ENCODE results near the gene NDUFS8.
"Not testable (repeated sequence)": the region's sequence is repeated elsewhere in the genome, so short reads cannot be mapped to it uniquely, and the experiment has no call there.

The NDUFS8 gene

DNA sequence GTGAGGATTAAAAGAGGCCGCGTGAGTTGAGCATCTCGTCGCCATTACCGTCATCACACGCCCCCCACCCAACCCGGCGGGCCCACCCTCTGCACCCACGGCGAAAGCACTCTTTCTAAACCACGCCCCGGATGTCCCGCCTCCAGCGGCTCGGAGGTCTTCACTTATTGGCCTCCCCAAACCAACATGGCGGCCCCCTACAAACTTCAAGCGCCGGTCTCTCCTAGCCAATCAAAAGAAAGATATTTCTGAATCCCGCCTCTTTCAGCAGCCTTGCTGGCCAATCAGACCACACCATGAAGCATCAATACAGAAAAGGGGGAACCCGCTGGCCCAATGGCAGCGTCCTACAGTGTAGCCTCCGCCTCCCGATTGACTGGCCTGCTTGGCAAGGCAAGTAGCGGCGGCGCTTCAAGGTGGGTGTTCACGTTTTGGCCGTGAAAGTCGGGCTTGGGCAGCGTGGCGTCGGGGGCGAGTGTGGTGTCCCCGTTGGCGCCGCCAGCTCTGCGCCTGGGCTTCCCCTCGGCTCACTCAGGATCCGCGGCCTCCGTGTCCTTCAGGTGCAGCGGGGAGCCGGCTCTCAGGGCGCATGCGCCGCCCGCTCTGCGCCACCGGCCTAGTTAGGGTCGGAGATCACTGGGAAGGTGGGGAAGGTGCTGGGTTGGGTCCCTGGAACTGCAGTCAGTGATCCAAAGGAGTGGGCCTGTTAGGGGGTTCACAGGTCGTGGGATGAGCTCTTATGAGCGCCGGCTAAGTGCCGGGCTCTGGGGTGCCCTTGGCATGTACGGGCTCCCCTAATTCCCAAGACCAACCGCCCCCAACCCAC is at the start of gene NDUFS8:
Gene NDUFS8, plus strand, starts transcription at position 364 of the 826 bp plus-strand sequence. CDS start 1,471 bp downstream, outside the sequence.
- H3K4me3 ChIP-seq (ENCODE audit: low read depth, low read length): peak within 1 kb of the TSS; percentile 87
- DNase-seq (ENCODE audit: low read depth): peak; percentile 95

GRCh38 chr11:67981226-67981625 is 49.3 kb upstream of the NDUFS8 start:
- DNase-seq (ENCODE audit: low read depth); H3K4me3 ChIP-seq (ENCODE audit: low read depth, low read length): not testable (repeated sequence)

- H3K4me3 ChIP-seq (ENCODE audit: low read depth, low read length); DNase-seq (ENCODE audit: low read depth): not testable (repeated sequence)
Observed at GRCh38 chr11:67982255-67982857, 48.1 kb upstream of the NDUFS8 start.

DNA sequence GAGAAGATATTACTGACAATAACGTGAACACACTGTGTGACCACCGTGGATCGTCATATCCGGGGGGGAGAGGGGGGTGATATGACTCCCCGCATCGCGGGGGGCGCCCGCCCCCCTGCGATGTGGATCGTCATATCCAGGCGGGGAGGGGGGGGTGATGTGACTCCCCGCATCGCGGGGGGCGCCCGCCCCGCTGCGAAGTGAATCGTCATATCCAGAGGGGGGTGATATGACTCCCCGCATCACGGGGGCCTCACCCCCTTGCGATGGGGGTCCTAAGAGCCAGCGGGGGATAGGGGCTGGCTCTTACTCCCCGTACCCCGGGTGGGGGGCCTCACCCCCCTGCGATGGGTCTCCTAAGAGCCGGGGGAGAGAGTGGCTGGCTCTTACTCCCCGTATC is 46.5 kb upstream of the NDUFS8 start:
- DNase-seq (ENCODE audit: low read depth): no peak
- H3K4me3 ChIP-seq (ENCODE audit: low read depth, low read length): no peak overlapping the region

DNA sequence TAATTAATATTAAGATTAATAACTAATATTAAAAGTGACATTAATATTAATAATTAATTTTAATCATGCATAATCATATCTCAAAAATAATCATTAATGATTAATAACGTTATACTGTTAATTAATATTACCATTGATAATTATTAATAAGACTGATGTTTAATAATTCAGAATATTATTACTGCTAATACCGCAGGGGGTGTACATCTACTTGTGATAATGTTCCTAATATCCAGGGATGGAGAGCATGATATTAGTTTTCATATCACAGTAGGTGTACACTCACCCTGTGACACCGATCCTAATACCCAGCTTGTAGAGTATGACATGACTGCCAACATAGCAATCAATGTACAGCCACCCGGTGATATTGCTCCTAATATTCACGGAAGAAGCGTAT is 45.2 kb upstream of the NDUFS8 start:
- H3K4me3 ChIP-seq (ENCODE audit: low read depth, low read length): not testable (repeated sequence)

GRCh38 chr11:67990546-67991346 is 39.7 kb upstream of the NDUFS8 start:
- peak overlapping the region; percentile 7 for H3K4me3 ChIP-seq (ENCODE audit: low read depth, low read length)
- not testable (repeated sequence) for DNase-seq (ENCODE audit: low read depth)

More for the DNA sequence above, 45.2 kb upstream of the NDUFS8 start:
- not testable (repeated sequence) for DNase-seq (ENCODE audit: low read depth)

DNA sequence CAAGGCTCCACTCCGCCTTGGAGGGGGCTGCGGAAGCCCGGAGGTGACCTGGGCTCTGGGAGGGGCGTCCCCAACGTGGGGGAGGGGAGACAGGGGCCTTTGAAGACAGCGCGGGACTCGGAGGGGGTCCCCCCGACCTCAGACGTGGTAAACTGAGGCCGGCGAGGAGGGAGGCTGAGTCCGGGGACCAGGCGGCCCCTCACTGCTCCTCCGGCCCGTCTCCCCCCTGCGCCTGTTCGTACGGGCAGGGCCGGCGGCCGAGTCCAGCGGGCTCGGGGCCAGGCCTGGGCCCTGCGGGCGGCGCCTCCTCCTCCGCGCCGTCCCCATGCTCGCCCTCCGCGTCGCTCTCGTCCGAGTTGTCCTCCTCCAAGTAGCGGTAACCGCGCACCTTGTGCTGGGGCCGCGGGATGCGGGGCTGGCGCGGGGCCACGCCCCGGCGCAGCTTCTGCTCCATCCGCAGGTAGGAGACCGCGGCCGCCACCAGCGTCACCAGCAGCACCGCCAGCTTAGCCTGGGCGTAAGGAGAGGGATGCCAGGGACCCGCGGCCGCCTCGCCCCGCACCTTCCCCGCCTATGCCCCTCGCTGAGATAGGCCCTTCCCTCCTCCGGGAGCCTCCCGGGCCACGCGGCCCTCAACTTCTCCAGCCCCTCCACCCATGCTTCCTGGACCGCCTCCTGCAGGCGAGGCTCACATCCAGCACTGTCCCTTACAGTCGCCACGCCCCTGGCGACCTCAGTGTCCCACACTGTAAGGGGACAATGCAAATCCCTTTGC is 38.9 kb upstream of the NDUFS8 start:
- not testable (repeated sequence) for DNase-seq (ENCODE audit: low read depth); H3K4me3 ChIP-seq (ENCODE audit: low read depth, low read length)

DNA sequence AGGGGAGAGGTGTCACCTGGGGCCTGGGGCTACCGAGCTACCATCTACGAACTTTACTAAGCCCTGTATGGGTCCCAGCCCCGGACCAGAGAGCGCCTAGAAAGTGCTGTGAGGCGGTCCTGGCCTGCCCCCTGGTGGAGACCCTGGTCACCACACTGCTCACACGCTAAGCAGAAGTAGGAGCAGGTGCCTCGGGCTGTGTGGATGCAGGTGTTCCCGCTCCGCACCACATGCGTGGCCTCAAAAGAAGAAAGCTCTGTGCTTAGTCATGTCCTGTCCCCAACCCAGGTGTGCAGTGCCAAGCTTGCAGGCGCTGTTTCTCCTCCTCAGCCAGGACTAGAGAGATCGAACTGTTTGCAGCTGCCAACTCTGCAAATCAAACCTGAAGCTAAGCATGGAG is 36.7 kb upstream of the NDUFS8 start:
- H3K4me3 ChIP-seq (ENCODE audit: low read depth, low read length); DNase-seq (ENCODE audit: low read depth): not testable (repeated sequence)

- DNase-seq (ENCODE audit: low read depth); H3K4me3 ChIP-seq (ENCODE audit: low read depth, low read length): not testable (repeated sequence)
Observed at GRCh38 chr11:67994387-67994786, 36.1 kb upstream of the NDUFS8 start.

GRCh38 chr11:67995129-67995528 is 35.4 kb upstream of the NDUFS8 start:
- H3K4me3 ChIP-seq (ENCODE audit: low read depth, low read length); DNase-seq (ENCODE audit: low read depth): not testable (repeated sequence)

DNA sequence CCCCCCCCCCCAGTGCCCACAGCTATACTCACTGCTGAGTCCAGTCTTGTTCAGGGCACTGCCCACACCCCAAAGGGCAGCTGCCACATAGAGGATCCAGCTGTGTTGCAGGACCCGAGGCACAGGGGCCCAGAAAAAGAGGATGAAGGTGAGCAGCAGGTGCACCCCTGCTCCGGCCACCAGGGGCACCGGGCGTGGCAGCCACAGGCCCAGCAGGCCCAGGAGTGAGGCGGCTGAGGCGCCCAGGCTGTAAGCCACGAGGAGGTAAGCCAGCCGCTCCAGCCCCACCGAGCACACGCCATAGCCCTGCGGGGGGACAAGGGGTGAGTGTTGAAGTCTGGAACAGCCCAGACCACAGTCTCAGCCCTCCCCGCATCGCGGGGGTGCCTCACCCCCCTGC is 34.9 kb upstream of the NDUFS8 start:
- DNase-seq (ENCODE audit: low read depth); H3K4me3 ChIP-seq (ENCODE audit: low read depth, low read length): not testable (repeated sequence)

- no peak overlapping the region for H3K4me3 ChIP-seq (ENCODE audit: low read depth, low read length)
- no peak for DNase-seq (ENCODE audit: low read depth)
Observed at GRCh38 chr11:67996051-67996450, 34.4 kb upstream of the NDUFS8 start.

GRCh38 chr11:67996622-67997474 is 33.6 kb upstream of the NDUFS8 start:
- no peak for DNase-seq (ENCODE audit: low read depth)
- no peak overlapping the region for H3K4me3 ChIP-seq (ENCODE audit: low read depth, low read length)

DNA sequence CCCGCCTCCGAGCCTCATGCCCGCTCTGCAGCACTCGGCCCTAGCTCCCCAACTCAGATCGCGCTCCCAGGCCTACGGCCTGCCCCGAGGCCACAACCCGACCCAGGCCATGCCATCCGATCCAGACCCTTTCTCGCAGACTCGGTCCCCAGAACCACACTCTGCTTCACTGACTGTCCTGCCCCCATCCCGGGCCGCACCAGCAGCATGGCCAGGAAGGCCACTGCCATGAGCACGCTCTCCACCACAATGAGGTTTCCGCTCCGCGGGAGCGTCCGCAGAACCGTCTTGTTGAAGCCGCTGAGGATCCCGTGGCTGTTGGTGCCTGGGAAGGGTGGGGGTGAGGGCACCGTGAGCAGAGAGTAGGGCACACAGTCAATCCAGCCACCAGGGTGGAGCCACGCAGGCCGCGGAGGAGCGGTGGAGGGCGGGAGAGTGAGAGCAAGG is 33.0 kb upstream of the NDUFS8 start:
- DNase-seq (ENCODE audit: low read depth): no peak
- H3K4me3 ChIP-seq (ENCODE audit: low read depth, low read length): no peak overlapping the region

DNA sequence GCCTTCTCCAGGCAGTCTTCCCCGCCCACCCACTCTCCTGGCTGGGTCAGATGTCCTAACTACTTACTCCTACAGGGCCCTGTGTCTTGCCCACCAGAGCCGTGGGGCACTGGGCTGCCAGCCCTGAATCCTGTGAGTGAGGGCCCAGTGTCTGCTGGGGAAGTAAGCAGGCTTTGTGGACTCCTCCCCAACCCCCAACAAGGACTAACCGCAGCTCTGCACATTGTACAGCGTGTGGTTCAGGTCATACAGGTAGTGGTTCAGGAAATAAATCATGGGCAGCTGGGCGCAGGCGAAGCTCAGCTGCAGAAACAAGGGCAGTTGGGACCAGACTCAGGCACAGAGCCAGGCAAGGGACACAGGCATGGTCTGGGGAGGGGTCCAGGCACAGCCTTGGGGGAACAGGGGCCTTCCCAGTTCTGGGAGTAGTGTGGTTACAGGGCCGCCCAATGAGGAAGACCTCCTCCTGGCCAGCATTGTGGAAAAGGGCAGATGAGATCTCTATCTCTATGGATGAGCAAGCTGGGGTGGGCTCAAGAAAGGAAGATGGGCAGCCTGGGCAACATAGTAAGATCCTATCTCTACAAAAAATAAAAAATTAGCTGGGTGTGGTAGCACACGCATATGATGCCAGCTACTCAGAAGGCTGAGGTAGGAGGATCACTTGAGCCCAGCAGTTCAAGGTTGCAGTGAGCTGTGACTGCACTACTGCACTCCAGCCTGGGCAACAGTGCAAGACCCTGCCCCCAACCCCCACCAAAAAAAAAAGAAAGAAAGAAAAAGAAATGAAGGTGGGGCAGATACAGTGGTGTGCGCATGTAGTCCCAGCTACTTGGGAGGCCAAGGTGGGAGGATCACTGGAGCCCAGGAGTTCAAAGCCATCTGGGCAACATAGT is 32.1 kb upstream of the NDUFS8 start:
- no peak for DNase-seq (ENCODE audit: low read depth)
- H3K4me3 ChIP-seq (ENCODE audit: low read depth, low read length): no peak overlapping the region

- H3K4me3 ChIP-seq (ENCODE audit: low read depth, low read length): no peak overlapping the region
- no peak for DNase-seq (ENCODE audit: low read depth)
Observed at GRCh38 chr11:67999201-67999629, 31.3 kb upstream of the NDUFS8 start.

GRCh38 chr11:67999704-68000103 is 30.8 kb upstream of the NDUFS8 start:
- H3K4me3 ChIP-seq (ENCODE audit: low read depth, low read length): no peak overlapping the region
- DNase-seq (ENCODE audit: low read depth): no peak
